HG03139 (cell line): ENCODE measurements around the gene LZTS2.

Source experiments
- ATAC-seq: cut with Tn5 transposase; IDR thresholded peaks from one replicate; pipeline ENCODE4 v1.9.1; 2021; ENCODE audit not compliant: unreplicated experiment

The LZTS2 gene

DNA sequence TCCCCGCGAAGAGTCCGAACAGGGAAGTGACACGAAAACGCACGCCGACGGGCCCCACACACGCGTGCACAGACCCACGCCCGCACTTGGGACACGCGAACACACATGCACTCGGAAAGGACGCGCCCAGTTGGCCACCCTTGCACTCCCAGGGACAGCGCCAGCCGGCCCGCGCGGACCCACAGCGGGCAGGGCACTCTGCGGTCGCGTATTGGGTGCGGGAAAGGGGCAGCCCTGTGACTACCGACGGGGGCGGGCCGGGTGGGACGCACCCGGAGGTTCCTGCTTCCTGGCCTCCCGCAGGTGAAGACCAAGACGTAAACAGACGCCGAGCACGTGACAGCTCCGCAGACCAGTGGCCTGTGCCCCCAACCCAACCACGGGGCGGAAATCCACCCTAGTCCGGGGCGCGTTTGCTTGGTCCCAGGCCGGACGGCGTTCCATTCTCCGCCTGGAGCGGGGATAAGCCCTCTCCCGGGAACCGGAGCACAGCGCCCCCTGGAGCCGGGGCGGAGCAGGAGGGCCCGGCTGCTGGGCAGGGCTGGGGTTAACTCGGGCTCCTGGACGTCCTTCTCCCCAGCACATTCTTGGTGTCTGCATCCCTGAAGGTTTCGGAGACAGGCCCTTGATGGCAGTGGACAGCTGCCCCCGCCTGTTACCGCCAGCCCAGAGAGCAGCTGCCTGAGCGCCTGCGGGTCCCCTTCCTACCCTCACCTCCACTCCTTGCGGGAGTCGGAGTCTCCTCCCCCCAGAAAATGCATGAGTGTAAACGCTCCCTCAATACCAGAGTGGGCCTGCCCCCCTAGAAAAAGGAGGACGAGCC lies 2.0 kb upstream of the LZTS2 start:
- ATAC-seq: no peak

DNA sequence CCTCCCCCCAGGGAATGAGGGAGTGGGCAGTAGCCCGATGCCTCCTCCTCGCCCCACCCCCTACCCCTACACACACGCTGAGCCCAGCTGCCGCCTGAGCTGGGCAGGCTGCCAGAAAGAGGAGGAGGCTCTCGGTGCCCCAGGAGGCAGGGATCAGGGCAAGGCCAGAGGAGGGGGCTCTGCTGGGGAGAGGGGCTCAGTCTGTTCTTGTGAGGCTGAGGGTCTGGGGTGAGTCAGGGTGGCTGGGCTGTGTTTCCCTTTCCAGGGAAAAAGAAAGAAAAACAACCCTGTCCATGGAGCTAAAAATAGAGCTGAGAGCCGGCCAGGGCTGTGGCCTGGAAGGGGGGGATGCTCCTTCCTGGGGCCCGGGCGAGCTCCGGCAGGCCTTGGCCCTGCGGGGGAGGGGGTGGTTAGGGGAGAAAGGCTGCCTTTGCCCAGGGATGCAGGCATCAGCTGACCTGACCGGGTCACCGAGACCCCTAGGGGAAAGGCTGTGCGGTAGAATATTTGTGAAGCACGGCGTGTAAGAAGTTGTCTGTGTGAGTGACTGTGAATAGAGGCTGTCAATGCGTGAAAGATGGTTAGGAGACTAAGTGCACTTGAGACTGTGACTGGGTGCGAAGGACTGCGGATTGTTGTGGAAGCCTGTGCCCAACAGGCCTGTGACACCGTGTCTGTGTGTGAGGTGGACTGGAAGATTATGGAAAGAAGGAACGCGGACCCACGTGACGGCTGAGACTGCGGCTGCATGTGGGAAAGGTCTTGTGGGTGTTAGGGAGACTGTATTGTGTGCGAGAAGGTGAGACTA lies 1.2 kb upstream of the LZTS2 start:
- no peak for ATAC-seq

DNA sequence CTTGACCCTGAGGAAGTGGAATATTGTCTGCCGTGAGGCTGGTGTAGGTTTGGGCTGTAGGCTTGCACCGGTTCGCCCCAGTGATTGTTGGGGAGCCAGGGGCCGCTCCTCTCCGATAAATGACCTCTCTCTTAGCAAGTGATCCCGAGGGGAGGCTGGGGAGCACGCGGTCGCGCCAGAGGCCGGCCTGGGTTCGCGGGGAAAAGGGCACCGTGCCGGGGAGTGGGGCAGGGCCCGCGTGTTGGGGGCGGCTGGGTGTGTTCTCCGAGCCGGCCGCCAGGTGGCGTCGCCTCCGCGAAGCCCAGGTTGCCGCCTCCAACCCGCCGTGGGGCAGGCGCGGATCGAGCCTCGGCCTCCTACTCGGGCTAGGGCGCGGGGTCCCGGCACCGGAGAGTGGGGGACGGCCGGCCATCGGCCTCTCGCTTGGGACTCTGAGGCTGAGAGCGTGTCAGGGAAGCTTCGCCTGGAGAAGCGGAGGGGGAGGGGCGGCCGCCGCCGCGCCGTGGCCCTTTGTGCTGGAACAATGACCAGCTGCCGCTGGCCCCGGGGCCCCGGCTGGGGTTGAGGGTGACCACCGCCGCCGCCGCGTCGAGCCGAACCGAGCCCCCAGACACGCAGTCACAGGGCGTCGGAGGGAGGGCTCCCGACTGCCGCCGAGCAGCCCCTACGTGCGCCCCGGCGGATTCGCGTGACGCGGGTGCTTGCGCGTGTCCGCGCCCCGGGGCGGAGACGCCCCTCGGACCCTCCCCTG lies 442 bp upstream of the LZTS2 start:
- ATAC-seq: peak; percentile 35

DNA sequence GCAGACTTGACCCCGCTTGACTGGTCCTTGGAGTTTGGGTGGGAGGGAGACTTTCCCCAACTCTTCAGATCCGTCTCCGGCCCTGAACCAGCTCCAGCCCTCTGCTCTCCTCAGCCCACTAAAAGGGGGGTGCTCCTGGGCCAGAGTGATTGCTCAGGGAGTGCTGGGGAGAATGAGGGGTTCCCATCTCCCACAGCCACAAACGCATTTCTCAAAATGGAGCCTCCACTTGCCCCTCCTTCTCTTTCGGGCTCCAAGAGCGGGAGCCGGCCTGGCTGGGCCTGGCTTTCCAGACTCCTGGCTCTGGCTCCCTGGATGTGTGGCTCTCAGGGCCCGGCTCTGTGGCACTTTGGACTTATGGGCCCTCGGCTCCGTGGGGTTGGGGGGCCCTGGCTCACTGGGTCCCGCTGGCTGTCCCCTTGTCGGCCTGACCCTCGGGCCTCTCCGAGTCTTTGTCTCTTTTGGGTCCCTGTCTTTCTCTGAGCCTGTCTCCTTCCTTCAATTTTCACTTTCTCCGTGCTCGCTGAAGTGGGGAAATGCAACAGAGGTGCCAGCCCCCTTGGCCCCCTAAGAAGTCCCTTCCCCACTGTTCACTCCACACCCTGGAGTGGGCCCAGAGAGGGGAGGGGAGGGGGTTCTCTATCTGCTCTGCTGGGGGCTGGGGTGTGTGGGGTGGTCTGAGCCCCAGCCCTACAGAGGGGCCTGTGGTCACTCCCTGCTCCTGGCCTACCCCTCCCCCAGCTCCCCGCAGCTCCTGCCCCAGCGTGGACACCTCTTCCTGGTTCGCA lies 713 bp downstream of the LZTS2 start:
- no peak for ATAC-seq

DNA sequence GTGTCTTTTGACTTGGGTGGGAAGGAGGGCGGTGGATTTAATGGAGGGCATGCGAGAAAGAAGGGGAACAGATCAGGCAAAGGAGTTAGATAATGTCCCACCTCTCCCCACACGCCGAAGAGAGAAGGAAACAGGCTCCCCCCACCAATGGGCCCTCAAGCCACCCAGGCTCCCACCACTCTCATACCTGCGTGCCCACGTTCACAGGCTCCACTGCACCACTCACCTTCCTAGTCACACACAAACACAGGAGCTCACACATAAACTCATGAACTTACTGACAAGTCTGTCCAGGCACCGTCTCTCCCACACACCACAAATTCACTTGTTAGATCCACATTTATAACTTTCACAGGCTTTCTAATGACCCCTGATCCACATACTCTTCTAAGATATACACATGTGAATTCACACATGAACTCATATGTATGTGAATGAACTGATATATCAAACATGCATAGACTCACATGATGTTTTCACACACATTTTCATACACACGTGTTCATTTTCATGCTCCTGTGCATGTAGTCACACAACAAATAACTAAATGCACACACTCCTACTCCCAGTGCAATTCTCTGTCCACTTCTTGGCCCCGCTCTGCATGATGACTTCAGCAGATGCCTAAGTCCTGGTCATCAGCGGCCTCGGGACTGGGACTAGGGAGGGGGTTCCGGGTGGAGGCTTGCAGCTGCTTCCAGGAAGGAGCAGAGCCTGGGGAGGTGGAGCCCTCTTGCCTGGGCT lies 1.5 kb downstream of the LZTS2 start:
- no peak for ATAC-seq

DNA sequence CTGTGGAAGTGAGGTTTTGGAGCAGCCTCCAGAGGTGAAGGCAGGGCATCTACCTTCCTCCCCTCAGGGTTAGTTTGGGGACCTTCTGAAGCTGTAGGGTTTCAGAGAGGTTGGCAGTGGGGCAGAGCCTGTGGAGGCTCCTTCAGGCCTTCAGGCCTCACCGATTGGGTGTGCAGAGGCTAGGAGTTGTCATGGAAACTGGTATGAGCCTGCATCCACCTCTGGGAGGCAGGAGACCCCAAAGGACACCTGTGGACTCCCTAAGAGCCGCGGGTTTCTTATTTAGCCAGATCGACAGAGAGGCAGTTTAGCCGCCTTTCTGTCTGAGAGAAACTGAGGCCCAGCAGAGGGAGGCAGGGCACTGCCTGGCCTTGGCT lies 2.0 kb downstream of the LZTS2 start:
- ATAC-seq: no peak

DNA sequence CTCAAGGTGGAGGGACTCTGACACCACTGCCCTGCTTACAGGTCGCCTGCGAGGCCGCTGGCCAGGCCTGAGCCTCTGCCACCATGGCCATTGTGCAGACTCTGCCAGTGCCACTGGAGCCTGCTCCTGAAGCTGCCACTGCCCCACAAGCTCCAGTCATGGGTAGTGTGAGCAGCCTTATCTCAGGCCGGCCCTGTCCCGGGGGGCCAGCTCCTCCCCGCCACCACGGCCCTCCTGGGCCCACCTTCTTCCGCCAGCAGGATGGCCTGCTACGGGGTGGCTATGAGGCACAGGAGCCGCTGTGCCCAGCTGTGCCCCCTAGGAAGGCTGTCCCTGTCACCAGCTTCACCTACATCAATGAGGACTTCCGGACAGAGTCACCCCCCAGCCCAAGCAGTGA lies 2.8 kb downstream of the LZTS2 start:
- ATAC-seq: no peak

DNA sequence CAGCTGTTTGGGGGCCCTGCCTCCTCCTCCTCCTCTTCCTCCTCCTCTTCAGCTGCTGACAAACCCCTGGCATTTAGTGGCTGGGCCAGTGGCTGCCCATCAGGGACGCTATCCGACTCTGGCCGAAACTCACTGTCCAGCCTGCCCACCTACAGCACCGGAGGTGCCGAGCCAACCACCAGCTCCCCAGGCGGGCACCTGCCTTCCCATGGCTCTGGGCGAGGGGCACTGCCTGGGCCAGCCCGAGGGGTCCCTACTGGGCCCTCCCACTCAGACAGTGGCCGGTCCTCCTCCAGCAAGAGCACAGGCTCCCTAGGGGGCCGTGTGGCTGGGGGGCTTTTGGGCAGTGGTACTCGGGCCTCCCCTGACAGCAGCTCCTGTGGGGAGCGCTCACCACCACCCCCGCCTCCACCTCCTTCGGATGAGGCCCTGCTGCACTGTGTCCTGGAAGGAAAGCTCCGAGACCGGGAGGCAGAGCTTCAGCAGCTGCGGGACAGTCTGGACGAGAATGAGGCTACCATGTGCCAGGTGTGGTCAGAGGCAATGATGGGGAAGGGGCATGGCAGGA lies 4.1 kb downstream of the LZTS2 start:
- ATAC-seq: no peak

DNA sequence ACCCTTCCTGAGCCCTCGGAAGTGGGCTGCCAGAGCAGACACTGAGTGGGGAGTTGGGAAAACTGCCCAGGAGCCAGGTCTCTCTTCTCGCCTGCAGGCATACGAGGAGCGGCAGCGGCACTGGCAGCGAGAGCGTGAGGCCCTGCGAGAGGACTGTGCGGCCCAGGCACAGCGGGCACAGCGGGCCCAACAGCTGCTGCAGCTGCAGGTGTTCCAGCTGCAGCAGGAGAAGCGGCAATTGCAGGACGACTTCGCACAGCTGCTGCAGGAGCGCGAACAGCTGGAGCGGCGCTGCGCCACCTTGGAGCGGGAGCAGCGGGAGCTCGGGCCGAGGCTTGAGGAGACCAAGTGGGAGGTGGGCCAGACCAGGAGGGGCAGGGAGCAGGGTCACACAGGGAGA lies 5.8 kb downstream of the LZTS2 start:
- ATAC-seq: no peak

DNA sequence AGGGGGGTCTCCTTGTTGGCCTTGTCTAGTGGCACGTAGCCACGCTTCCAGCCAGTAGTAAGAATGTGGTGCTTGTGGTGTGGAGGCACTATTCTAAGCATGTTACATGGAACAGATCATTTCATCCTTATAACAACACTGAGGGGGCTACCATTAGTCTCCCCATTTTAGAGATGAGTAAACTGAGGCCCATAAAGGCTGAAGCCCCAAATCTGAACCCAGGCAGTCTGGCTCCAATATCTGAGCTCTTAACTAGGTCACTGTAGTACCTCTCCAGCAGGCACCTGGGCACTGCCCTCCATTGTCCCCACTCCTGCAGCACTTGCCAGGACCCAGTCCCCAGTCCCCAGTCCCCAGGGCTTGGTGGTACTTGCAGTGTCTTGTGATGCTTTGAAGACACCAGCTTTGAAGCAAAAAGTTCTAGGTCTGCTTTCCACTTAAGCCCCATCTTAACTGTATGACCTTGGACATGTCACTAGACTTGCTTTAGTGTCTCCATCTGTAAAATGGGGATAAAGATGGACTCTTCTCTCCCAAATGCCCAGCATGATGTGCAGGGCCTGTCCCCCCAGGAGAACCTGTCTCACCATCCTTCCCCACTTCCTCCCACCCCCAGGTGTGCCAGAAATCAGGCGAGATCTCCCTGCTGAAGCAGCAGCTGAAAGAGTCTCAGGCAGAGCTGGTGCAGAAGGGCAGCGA lies 6.4 kb downstream of the LZTS2 start:
- no peak for ATAC-seq

DNA sequence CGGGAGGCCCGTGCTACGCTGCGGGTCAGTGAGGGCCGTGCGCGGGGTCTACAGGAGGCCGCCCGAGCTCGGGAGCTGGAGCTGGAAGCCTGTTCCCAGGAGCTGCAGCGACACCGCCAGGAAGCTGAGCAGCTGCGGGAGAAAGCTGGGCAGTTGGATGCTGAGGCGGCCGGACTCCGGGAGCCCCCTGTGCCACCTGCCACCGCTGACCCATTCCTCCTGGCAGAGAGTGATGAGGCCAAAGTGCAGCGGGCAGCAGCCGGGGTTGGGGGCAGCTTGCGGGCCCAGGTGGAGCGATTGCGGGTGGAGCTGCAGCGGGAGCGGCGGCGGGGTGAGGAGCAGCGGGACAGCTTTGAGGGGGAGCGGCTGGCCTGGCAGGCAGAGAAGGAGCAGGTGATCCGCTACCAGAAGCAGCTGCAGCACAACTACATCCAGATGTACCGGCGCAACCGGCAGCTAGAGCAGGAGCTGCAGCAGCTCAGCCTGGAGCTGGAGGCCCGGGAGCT lies 7.0 kb downstream of the LZTS2 start:
- no peak for ATAC-seq

DNA sequence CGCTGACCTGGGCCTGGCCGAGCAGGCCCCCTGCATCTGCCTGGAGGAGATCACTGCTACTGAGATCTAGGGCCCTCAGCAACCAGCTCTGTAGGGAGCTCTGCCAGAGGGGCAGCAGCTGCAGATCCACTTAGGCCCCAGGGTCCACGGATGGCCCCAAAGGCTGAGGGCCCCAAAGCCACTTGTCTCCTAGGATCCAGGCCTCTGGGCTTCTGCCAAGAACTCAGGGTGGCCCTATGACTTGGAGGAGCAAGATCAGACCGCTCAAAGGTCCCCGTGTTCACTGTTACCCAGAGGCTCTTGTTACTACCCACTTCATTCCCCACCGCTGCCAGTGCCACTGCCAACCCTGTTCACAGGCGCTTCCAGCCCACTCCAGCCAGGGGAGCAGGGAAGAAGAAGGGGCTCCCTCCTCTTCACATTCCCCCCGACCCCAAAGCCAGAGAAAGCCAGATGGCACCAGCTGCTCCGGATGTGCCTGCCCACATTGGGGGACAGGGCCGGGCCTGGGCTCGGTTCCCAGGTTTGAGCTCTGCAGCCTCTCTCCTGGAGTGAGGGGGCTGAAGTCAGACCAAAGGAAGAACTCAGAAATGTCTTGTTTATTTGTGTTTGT lies 7.6 kb downstream of the LZTS2 start:
- no peak for ATAC-seq

DNA sequence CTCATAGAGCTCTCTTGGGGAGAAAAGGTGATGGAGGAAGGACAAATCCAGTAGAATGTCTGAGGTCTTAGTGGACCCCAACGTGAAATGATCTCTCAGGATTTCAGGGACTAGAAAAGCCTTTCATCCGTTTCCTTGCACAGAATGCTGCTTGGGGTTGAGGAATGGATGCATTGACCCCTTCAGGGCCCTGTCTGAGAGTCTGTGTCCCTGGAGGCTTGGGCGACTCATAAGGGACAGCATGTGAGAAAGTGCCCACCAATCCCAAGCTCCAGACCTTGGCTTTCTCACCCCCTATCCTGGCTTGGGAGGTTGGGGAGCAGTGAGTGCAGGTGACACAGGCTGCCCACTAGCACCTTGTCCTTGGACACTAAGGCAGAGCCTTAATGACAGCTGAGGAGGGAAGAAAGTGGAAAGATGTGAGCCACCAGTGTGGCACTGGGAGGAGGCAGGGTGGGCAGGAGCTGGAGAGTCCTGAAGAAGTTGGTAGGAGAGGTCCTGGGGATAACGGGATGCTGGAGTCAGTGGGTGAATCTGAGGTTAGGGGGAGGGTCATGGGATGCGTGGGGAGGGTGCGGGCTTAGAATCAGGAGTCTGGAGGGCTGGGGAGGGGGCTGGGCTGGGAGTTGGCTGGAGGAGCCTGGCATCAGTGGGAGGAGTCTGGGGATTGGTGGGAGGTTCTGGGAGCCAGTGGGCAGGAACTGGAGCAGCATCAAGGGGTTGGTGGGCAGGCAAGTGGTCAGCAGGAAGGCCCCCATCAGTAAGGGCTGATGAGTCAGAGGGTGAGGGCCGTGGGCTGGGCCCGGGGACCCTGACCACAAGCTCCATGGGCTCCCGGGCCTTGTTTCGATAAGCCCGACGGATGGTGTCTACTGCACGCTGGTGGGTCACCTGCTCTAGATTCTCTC lies 8.6 kb downstream of the LZTS2 start:
- ATAC-seq: no peak

DNA sequence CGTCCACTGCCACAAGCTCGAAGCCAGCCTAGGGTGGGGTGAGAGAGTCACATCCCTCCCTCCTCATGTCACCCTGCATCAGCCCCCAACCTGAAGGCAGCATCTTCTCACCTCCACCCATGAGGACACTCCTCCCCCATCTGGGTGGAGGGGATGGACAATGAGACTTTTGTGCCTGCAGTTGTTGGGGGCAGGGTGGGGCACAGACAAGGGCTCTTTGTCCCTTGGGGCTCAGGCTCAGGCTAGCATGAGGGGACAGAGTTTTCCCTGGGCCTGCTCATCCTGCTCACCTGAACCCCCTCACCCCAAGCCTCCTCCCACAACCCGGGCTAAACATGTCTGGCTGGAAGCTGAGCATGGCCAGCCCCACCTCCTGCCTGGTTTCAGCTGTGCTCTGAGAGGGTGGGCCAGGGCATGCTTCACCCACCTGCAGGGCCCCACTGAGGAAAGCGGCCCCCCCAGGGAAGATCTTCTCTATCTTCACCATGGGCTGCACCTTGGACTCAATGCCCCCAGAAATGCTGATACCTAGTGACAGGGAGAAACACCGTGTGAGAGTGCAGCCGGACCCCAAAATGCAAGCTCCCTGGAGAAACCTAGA lies 9.3 kb downstream of the LZTS2 start:
- no peak for ATAC-seq

DNA sequence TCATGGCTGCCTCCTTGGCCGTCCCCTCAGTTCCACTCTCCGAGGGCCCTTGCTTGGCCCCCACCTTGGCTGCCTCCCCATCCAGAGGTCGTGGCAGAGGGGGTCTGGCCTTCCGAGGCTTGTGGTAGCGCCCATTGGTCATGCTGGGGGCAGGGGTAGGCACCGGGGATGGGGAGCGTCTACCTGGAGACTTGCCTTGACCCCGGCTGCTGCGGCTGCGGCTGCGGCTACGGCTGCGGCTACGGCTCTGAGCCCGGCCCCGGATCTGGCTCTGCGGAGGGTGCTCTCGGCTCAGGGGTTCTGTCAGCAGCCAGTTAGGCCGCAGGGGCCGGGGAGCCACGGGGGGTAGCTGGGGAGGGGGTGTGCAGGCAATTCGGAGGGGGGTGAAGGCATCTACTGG lies 10.7 kb downstream of the LZTS2 start:
- ATAC-seq: no peak

DNA sequence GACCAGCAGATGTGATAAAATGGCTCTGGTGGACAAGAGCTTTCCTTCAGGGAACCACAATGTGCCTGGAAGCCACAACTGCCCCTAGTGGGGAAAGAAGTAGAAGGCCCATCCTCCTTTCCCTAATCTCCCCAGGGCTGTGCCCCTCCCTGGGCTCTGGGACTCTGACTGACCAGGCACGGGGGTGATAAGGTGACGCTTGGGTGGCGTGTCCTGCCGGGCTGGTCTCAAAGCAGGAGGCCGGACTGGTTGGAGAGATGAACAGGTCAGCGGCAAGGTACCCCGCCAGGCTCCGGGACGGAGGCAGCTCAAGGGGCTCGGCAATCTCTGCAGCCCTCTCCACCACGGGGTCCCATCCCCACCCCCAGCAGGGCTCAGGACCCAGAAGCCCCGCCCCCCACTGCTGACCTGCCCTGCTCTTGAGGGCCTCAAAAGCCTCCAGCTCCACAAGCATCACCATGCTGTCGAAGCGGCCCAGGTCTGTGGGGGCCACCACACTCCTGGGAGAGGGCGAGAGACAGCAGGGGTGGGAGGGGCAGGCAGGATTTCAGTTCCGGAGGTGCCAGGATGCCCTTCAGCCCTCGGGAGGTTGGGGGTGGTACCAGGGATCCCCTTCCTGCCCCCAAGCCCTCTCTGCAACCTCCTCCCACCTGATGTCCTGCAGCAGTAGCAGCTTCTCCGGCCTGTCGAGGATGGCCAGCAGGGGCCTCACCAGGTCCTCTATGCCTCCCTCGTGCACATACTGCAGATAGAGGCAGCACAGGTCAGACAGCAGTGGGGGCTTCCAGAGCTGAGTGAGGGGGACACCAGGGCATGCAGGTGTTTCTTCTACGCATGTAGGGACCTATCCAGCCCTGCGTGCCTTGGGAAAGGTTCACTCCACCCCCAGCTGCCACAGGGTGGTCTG lies 12.2 kb downstream of the LZTS2 start:
- no peak for ATAC-seq
